ENCODE measurements around the gene ZNF334.

GRCh38 chr20:46557231-46557956 is 44.0 kb upstream of the ZNF334 start:
- TF ChIP-seq CTCF (IDR thresholded peaks at IDR 0.05; ENCODE audit: low read depth, low read length, poor library complexity, severe bottlenecking), result no peak
- TF ChIP-seq EZH2phosphoT487 (IDR thresholded peaks at IDR 0.05; ENCODE audit: borderline replicate concordance, low read length), result no peak
